GM12878 (cell line): ENCODE measurements around the gene B3GNT3. TPM values are rescaled to one million over a fixed set of nuclear protein-coding genes. Genes with fewer than 3 reads are reported as not detected.

Experiments
- ATAC-seq: fragments of 200-7000 bp; cut with Tn5 transposase; 3 replicates; pipeline ENCODE4 v1.9.1; 2020; ENCODE audit warnings: mild to moderate bottlenecking, moderate library complexity
- BruUV-seq: library from RNA; stranded (reverse); fragments of 400-500 nt; replicated peaks from 2 replicates; lab custom pipeline; 2021; lab: Mats Ljungman, UMichigan
- CTCF ChIA-PET: fragments of 300-600 bp; sonication (Branson Sonifier 250); formaldehyde crosslinking; extraction: SDS; loops from one replicate; lab custom pipeline; 2021; ENCODE audit warnings: inconsistent platforms; lab: Yijun Ruan, JAX
- POLR2A ChIA-PET: fragments of 350-600 bp; formaldehyde crosslinking; extraction: SDS; loops from one replicate; lab custom pipeline; 2021; ENCODE audit warnings: inconsistent platforms; lab: Charles Lee
- RAD21 ChIA-PET: fragments of 300-600 bp; sonication (Branson Sonifier 250); formaldehyde crosslinking; loops from one replicate; lab custom pipeline; 2023; ENCODE audit warnings: antibody characterized with exemption; ENCODE audit not compliant: unreplicated experiment; lab: Charles Lee
- SMC1A ChIA-PET: fragments of 300-600 bp; sonication (Branson Sonifier 250); formaldehyde crosslinking; loops from one replicate; lab custom pipeline; 2023; ENCODE audit not compliant: unreplicated experiment, uncharacterized antibody; lab: Charles Lee
- DNase-seq: peaks from one replicate; pipeline ENCODE4 v3.0.0-alpha.2; 2011; ENCODE audit warnings: low read depth, low spot score
- FAIRE-seq: peaks from 3 replicates; lab custom pipeline; 2011; peaks lifted over from hg19 to GRCh38; lab: Jason Lieb, UNC
- H2AFZ ChIP-seq: 2 replicates; pipeline ENCODE4 v1.6.0; 2011; ENCODE audit warnings: low read depth, low read length, control low read depth; ENCODE audit not compliant: control insufficient read depth
- H3K27ac ChIP-seq: 2 replicates; pipeline ENCODE4 v1.5.1; 2011; ENCODE audit warnings: control low read depth; ENCODE audit not compliant: control insufficient read depth, insufficient read depth
- H3K27me3 ChIP-seq, 2 experiments: replicated peaks in 1 of 2; 2 replicates each; pipeline versions ENCODE4 v1.6.0 to v1.6.1; 2011; ENCODE audit warnings: low read length in 1 of 2; ENCODE audit not compliant: control insufficient read depth in 2 of 2, insufficient read depth in 2 of 2
- H3K36me3 ChIP-seq, 2 experiments: 2 replicates each; pipeline ENCODE4 v1.5.1; 2011; ENCODE audit warnings: low read length in 1 of 2; ENCODE audit not compliant: control insufficient read depth in 2 of 2, insufficient read depth in 2 of 2
- H3K4me1 ChIP-seq: 2 replicates; pipeline ENCODE4 v1.6.1; 2011; ENCODE audit warnings: mild to moderate bottlenecking, low read length, moderate library complexity, mixed read lengths; ENCODE audit not compliant: control insufficient read depth, insufficient read depth
- H3K4me2 ChIP-seq: 2 replicates; pipeline ENCODE4 v1.6.0; 2011; ENCODE audit warnings: control low read depth; ENCODE audit not compliant: control insufficient read depth, insufficient read depth
- H3K4me3 ChIP-seq: fragments of 200-600 bp; sonication (generic); 2 replicates; pipeline ENCODE4 v1.5.1; 2016
- H3K79me2 ChIP-seq: 2 replicates; pipeline ENCODE4 v1.6.0; 2011; ENCODE audit warnings: low read length; ENCODE audit not compliant: control insufficient read depth, insufficient read depth
- H3K9ac ChIP-seq: 2 replicates; pipeline ENCODE4 v1.8.0; 2011; ENCODE audit warnings: low read length, control low read depth, mixed read lengths; ENCODE audit not compliant: control insufficient read depth, insufficient read depth
- H3K9me3 ChIP-seq: replicated peaks from 3 replicates; pipeline ENCODE4 v1.5.1; 2011; ENCODE audit warnings: mild to moderate bottlenecking, low read length; ENCODE audit not compliant: control insufficient read depth, insufficient read depth
- H4K20me1 ChIP-seq: 2 replicates; pipeline ENCODE4 v1.6.0; 2011; ENCODE audit not compliant: control insufficient read depth, insufficient read depth
- CBX3 ChIP-seq: fragments of 200-600 bp; sonication (generic); IDR thresholded peaks from 2 replicates; pipeline ENCODE4 v1.6.1; 2016; ENCODE audit warnings: low read depth, borderline replicate concordance
- EP300 ChIP-seq, 2 experiments: fragments of 150-350 bp in 1 of 2; IDR thresholded peaks; 2 replicates each; pipeline ENCODE4 v1.6.1; 2011 to 2012; ENCODE audit warnings: low read depth in 2 of 2, low read length in 2 of 2, borderline replicate concordance in 1 of 2, improper control_type of control experiment in 1 of 2, inconsistent platforms in 1 of 2; ENCODE audit not compliant: control insufficient read depth in 1 of 2
- SKIL ChIP-seq: fragments of 450-650 bp; IDR thresholded peaks from 2 replicates; pipeline ENCODE4 v1.6.1; 2017; ENCODE audit warnings: mild to moderate bottlenecking, low read depth, inconsistent platforms; ENCODE audit not compliant: poor library complexity, severe bottlenecking
- WGBS: methylation state at CpG from one replicate; pipeline ENCODE4 v1.1.6; 2016; ENCODE audit warnings: low lambda C conversion rate; ENCODE audit not compliant: insufficient replicate concordance, insufficient coverage; ENCODE audit errors: missing lambda C conversion rate; 5-methylcytosine and 5-hydroxymethylcytosine counted together
- in situ Hi-C: fragments of 300-500 bp; cut with MboI; formaldehyde crosslinking; loops from 9 replicates; pipeline ENCODE4 v1.14.3; 2018; ENCODE audit warnings: mixed read lengths
- intact Hi-C: fragments of 100-400 bp; cut with micrococcal nuclease; formaldehyde crosslinking; loops from one replicate; pipeline ENCODE4 v1.14.2; 2022; ENCODE audit not compliant: unreplicated experiment
- polyA plus RNA-seq, 11 experiments: library from polyadenylated mRNA; depleted of rRNA in 4 of 11; unstranded in 6 of 11; stranded (reverse) in 5 of 11; fragments of >200 nt; fragmentation: Nextera tagmentation in 4 of 11; fragmentation: Illumina TruSeq in 1 of 11; extraction: Ambion mirVana in 4 of 11; extraction: Trizol in 1 of 11; gene quantifications; 1 replicate in 1 of 11; 2 replicates in 10 of 11; pipeline versions ENCODE4 v1.2.1 to v1.2.3, GENCODE V29; 2011 to 2016; ENCODE audit warnings: inconsistent platforms in 2 of 11, missing spikeins in 2 of 11, low read depth in 1 of 11
- total RNA-seq, 4 experiments: library from RNA; depleted of rRNA in 3 of 4; stranded (reverse); fragments of >200 nt in 3 of 4; fragmentation: Illumina TruSeq in 1 of 4; extraction: Trizol in 1 of 4; gene quantifications; 2 replicates each; pipeline versions ENCODE4 v1.2.1 to v1.2.3, GENCODE V29; 2013 to 2021

B3GNT3 gene
- total and polyA plus RNA-seq, 10 of the 15 experiments (the other 5 are each of a cell fraction or from before 2014, with no cell fraction given): not detected

GRCh38 chr19:17761148-17761547 is 33.8 kb upstream of the B3GNT3 start:
- no peak for FAIRE-seq

More at GRCh38 chr19:17761148-17761547, 33.8 kb upstream of the B3GNT3 start:
- intact Hi-C loops (no loop called here), in situ Hi-C loops (no loop called here)
- no peak overlapping the region for H3K4me2 ChIP-seq
- WGBS: 43% methylated on average over 4 of the region's 4 CpGs
- DNase-seq (no peak), ATAC-seq (no peak)
- ChIA-PET POLR2A (interaction anchor here (0.6 to 1.2 kb wide), 2 partner anchors 14 to 32 kb away, joined by 3 to 5 read pairs; no protein-coding TSS in a partner anchor), SMC1A (interaction anchor here (0.8 to 1.0 kb wide), 2 partner anchors 13 to 56 kb away, joined by 3 to 4 read pairs; no protein-coding TSS in a partner anchor), RAD21 (interaction anchor here (0.9 to 1.0 kb wide), 2 partner anchors 22 to 98 kb away, joined by 3 read pairs; partner anchors contain the start of gene RPL18A), CTCF (interaction anchor here (0.7 to 8.0 kb wide), 3 partner anchors 9 to 58 kb away, joined by 3 to 108 read pairs (median 3); no protein-coding TSS in a partner anchor)
- no peaks in the 10 kb centered on the region for H4K20me1 ChIP-seq
- H3K9ac ChIP-seq: no peak overlapping the region
- no peaks in the 10 kb centered on the region; the same call in 2 of the 3 replicates for H3K9me3 ChIP-seq
- H3K36me3 ChIP-seq: peaks cover 2 to 18% of the 10 kb centered on the region in 2 experiments
- TF ChIP-seq EP300 (IDR thresholded peaks at IDR 0.05; ENCODE audit: borderline replicate concordance in 1 of 2, control insufficient read depth in 1 of 2, low read depth in 2 of 2, low read length in 2 of 2): no peak
- TF ChIP-seq SKIL: no peak
- TF ChIP-seq CBX3: no peak
- H2AFZ ChIP-seq: no peak overlapping the region
- no peak overlapping the region for H3K4me3 ChIP-seq
- no TSS peak for BruUV-seq
- H3K27me3 ChIP-seq: no peaks in the 10 kb centered on the region
- H3K4me1 ChIP-seq: peaks cover 26% of the 10 kb centered on the region
- peaks cover 5% of the 10 kb centered on the region for H3K79me2 ChIP-seq
- no peak overlapping the region; the same call in 1 of the 2 replicates for H3K27ac ChIP-seq
